ENCODE measurements around the gene OR1L1. TPM values are rescaled to one million over a fixed set of nuclear protein-coding genes. Genes with fewer than 3 reads are reported as not detected.

The OR1L1 gene
- polyA plus RNA-seq (2011; rRNA removed) (not detected in 2 replicates), polyA minus RNA-seq (2011; rRNA and poly(A)+ RNA removed) (not detected in 2 replicates)

GRCh38 chr9:122661416-122661815, at the start of gene OR1L1:
Gene OR1L1, plus strand, starts transcription at chr9:122661716. Its CDS starts 0 bp downstream, at chr9:122661716.
- DNase-seq (ENCODE audit: low read depth): no peak
- no peaks in the 10 kb centered on the region for H3K27me3 ChIP-seq (ENCODE audit: control insufficient read depth, insufficient read depth, low read length)
- H3K36me3 ChIP-seq (ENCODE audit: control insufficient read depth, insufficient read depth, low read length): no peaks in the 10 kb centered on the region
- no peak within 1 kb of the TSS for H3K4me3 ChIP-seq (ENCODE audit: low read depth, low read length)
- ChIA-PET POLR2A (no interaction called here), CTCF (no interaction called here)
- TF ChIP-seq CTCF (IDR thresholded peaks at IDR 0.05; ENCODE audit: insufficient read depth, low read depth, low read length): no peak

- TF ChIP-seq CTCF (IDR thresholded peaks at IDR 0.05; ENCODE audit: insufficient read depth, low read depth, low read length): no peak
- Histone ChIP-seq H3K36me3 (ENCODE audit: control insufficient read depth, insufficient read depth, low read length) (no peaks in the 10 kb centered on the region), H3K4me3 (ENCODE audit: low read depth, low read length) (no peak within 1 kb of the TSS), H3K27me3 (ENCODE audit: control insufficient read depth, insufficient read depth, low read length) (no peaks in the 10 kb centered on the region)
- ChIA-PET CTCF (no interaction called here), POLR2A (no interaction called here)
- DNase-seq (ENCODE audit: low read depth): no peak
Measured at GRCh38 chr9:122614362-122614761, 47.2 kb upstream of the OR1L1 start, which contains the start of gene OR1Q1. Gene OR1Q1, plus strand, starts transcription at chr9:122614738. Its CDS starts 0 bp downstream, at chr9:122614738.

GRCh38 chr9:122619996-122620395, 41.5 kb upstream of the OR1L1 start:
- ChIA-PET POLR2A (no interaction called here), CTCF (interaction anchor here (1.0 kb wide), 1 partner anchor 9 kb away, joined by 3 read pairs; no protein-coding TSS in a partner anchor)
- no peak for TF ChIP-seq CTCF (IDR thresholded peaks at IDR 0.05; ENCODE audit: insufficient read depth, low read depth, low read length)
- Histone ChIP-seq H3K36me3 (ENCODE audit: control insufficient read depth, insufficient read depth, low read length) (no peaks in the 10 kb centered on the region), H3K4me3 (ENCODE audit: low read depth, low read length) (no peak overlapping the region), H3K27me3 (ENCODE audit: control insufficient read depth, insufficient read depth, low read length) (no peaks in the 10 kb centered on the region)
- DNase-seq (ENCODE audit: low read depth): no peak

GRCh38 chr9:122642226-122642625, 19.3 kb upstream of the OR1L1 start:
- POLR2A ChIA-PET: no interaction called here
- no peak for DNase-seq (ENCODE audit: low read depth)
- no peak overlapping the region for H3K4me3 ChIP-seq (ENCODE audit: low read depth, low read length)
- no peaks in the 10 kb centered on the region for H3K27me3 ChIP-seq (ENCODE audit: control insufficient read depth, insufficient read depth, low read length)
- CTCF ChIA-PET: no interaction called here
- H3K36me3 ChIP-seq (ENCODE audit: control insufficient read depth, insufficient read depth, low read length): no peaks in the 10 kb centered on the region
- no peak for TF ChIP-seq CTCF (IDR thresholded peaks at IDR 0.05; ENCODE audit: insufficient read depth, low read depth, low read length)

- no peaks in the 10 kb centered on the region for H3K27me3 ChIP-seq (ENCODE audit: control insufficient read depth, insufficient read depth, low read length)
- POLR2A ChIA-PET: no interaction called here
- CTCF ChIA-PET: no interaction called here
- TF ChIP-seq CTCF (IDR thresholded peaks at IDR 0.05; ENCODE audit: insufficient read depth, low read depth, low read length): no peak
- no peaks in the 10 kb centered on the region for H3K36me3 ChIP-seq (ENCODE audit: control insufficient read depth, insufficient read depth, low read length)
- no peak for DNase-seq (ENCODE audit: low read depth)
- H3K4me3 ChIP-seq (ENCODE audit: low read depth, low read length): no peak overlapping the region
Measured at GRCh38 chr9:122656378-122656777, 5.1 kb upstream of the OR1L1 start.

Measured in BJ (cell line).